ENCODE data around the gene ITGB1.
"Not testable (repeated sequence)": the region's sequence is repeated elsewhere in the genome, so short reads cannot be mapped to it uniquely, and the experiment has no call there.

ITGB1 gene

GRCh38 chr10:32984003-32984600, 26.1 kb upstream of the ITGB1 start:
- TF ChIP-seq CTCF (IDR thresholded peaks at IDR 0.05; ENCODE audit: insufficient read depth, missing control alignments), result no peak
- DNase-seq (ENCODE audit: insufficient read length, low spot score) (no peak), FAIRE-seq (no peak)

- TF ChIP-seq CTCF (IDR thresholded peaks at IDR 0.05; ENCODE audit: insufficient read depth, missing control alignments), result no peak
- FAIRE-seq, result no peak
- no peak for DNase-seq (ENCODE audit: insufficient read length, low spot score)
These were observed 25.2 kb upstream of the ITGB1 start for GRCh38 chr10:32982911-32983909.

GRCh38 chr10:32982293-32982709, 24.3 kb upstream of the ITGB1 start:
- no peak for TF ChIP-seq CTCF (IDR thresholded peaks at IDR 0.05; ENCODE audit: insufficient read depth, missing control alignments)
- FAIRE-seq, result no peak
- no peak for DNase-seq (ENCODE audit: insufficient read length, low spot score)

- no peak for TF ChIP-seq CTCF (IDR thresholded peaks at IDR 0.05; ENCODE audit: insufficient read depth, missing control alignments)
- no peak for FAIRE-seq
- no peak for DNase-seq (ENCODE audit: insufficient read length, low spot score)
These were observed 23.7 kb upstream of the ITGB1 start for GRCh38 chr10:32981760-32982159.

GRCh38 chr10:32980558-32981468, 22.8 kb upstream of the ITGB1 start:
- DNase-seq (ENCODE audit: insufficient read length, low spot score), result peak; percentile 33
- no peak for TF ChIP-seq CTCF (IDR thresholded peaks at IDR 0.05; ENCODE audit: insufficient read depth, missing control alignments)
- no peak for FAIRE-seq

- DNase-seq (ENCODE audit: insufficient read length, low spot score) (no peak), FAIRE-seq (no peak)
- TF ChIP-seq CTCF (IDR thresholded peaks at IDR 0.05; ENCODE audit: insufficient read depth, missing control alignments), result no peak
These were observed 22.2 kb upstream of the ITGB1 start for GRCh38 chr10:32980242-32980557.

- DNase-seq (ENCODE audit: insufficient read length, low spot score); FAIRE-seq: not testable (repeated sequence)
These were observed 21.7 kb upstream of the ITGB1 start for GRCh38 chr10:32979719-32980118.
